Stimulated activated CD4-positive, alpha-beta T cell treated with anti-CD3 and anti-CD28 coated beads, Interleukin-1b, Interleukin-23, amount 100 ng/mL, for 24 hours (primary cell): ENCODE measurements around the gene SLC29A4.
"Not testable (repeated sequence)": the region's sequence is repeated elsewhere in the genome, so short reads cannot be mapped to it uniquely, and the experiment has no call there.

ENCODE experiments used
- DNase-seq, 4 experiments: peaks; one replicate each; pipeline ENCODE4 v3.0.0-alpha.2; 2020; ENCODE audit warnings: low read depth in 4 of 4, low spot score in 1 of 4

SLC29A4 gene

GRCh38 chr7:5295039-5296014 lies 12.6 kb downstream of the SLC29A4 start:
- no peak for DNase-seq

GRCh38 chr7:5296015-5296610 lies 13.4 kb downstream of the SLC29A4 start:
- no peak for DNase-seq

GRCh38 chr7:5296611-5297226 lies 14.0 kb downstream of the SLC29A4 start:
- peak; percentile 28 to 57 (median 53) for DNase-seq

GRCh38 chr7:5300366-5300765 lies 17.6 kb downstream of the SLC29A4 start:
- no peak for DNase-seq

- no peak for DNase-seq
Measured at GRCh38 chr7:5302577-5302976, 19.8 kb downstream of the SLC29A4 start.

- DNase-seq, result no peak
Measured at GRCh38 chr7:5303061-5303460, 20.3 kb downstream of the SLC29A4 start.

- no peak for DNase-seq
Measured at GRCh38 chr7:5303591-5304505, 21.1 kb downstream of the SLC29A4 start.

- DNase-seq, result not testable (repeated sequence)
Measured at GRCh38 chr7:5305050-5305449, 22.3 kb downstream of the SLC29A4 start.

- DNase-seq, result not testable (repeated sequence)
Measured at GRCh38 chr7:5307221-5308142, 24.7 kb downstream of the SLC29A4 start.

GRCh38 chr7:5309146-5309545 lies 26.4 kb downstream of the SLC29A4 start:
- DNase-seq, result no peak

- no peak for DNase-seq
Measured at GRCh38 chr7:5310822-5311405, 28.2 kb downstream of the SLC29A4 start.

GRCh38 chr7:5312276-5313070 lies 29.7 kb downstream of the SLC29A4 start:
- not testable (repeated sequence) for DNase-seq

GRCh38 chr7:5313076-5313885 lies 30.5 kb downstream of the SLC29A4 start:
- DNase-seq, result not testable (repeated sequence)

GRCh38 chr7:5314864-5315263 lies 32.1 kb downstream of the SLC29A4 start:
- no peak for DNase-seq

- DNase-seq, result no peak
Measured at GRCh38 chr7:5315761-5316160, 33.0 kb downstream of the SLC29A4 start.

GRCh38 chr7:5318613-5319012 lies 35.9 kb downstream of the SLC29A4 start:
- not testable (repeated sequence) for DNase-seq

GRCh38 chr7:5320391-5320790 lies 37.6 kb downstream of the SLC29A4 start:
- no peak for DNase-seq
